Neural progenitor cell (in vitro differentiated cells): Measurements from ENCODE around the gene AK2. TPM values are rescaled to one million over a fixed set of nuclear protein-coding genes. Genes with fewer than 3 reads are reported as not detected.
"Not testable (repeated sequence)": the region's sequence is repeated elsewhere in the genome, so short reads cannot be mapped to it uniquely, and the experiment has no call there.

Experiments used
- DNase-seq: peaks from one replicate; pipeline ENCODE4 v3.0.0-alpha.2; 2016; ENCODE audit warnings: low spot score
- H2AFZ ChIP-seq: fragments of 200-600 bp; sonication (generic); replicated peaks from 2 replicates; pipeline ENCODE4 v1.6.1; 2016; ENCODE audit warnings: antibody characterized with exemption
- H3F3A ChIP-seq: fragments of 200-600 bp; sonication (generic); 2 replicates; pipeline ENCODE4 v1.6.1; 2016; ENCODE audit warnings: antibody characterized with exemption, low read depth
- H3K27ac ChIP-seq: fragments of 200-600 bp; sonication (generic); 2 replicates; pipeline ENCODE4 v1.5.1; 2016; ENCODE audit warnings: mild to moderate bottlenecking
- H3K27me3 ChIP-seq: fragments of 200-600 bp; sonication (generic); 2 replicates; pipeline ENCODE4 v1.6.1; 2016; ENCODE audit warnings: mild to moderate bottlenecking, moderate library complexity
- H3K36me3 ChIP-seq: fragments of 200-600 bp; sonication (generic); 2 replicates; pipeline ENCODE4 v1.5.1; 2016
- H3K4me1 ChIP-seq: fragments of 200-600 bp; sonication (generic); 2 replicates; pipeline ENCODE4 v1.6.1; 2016; ENCODE audit warnings: mixed run types
- H3K4me2 ChIP-seq: fragments of 200-600 bp; sonication (generic); 2 replicates; pipeline ENCODE4 v1.6.1; 2016
- H3K4me3 ChIP-seq: fragments of 200-600 bp; sonication (generic); 2 replicates; pipeline ENCODE4 v1.5.1; 2016
- H3K79me2 ChIP-seq: fragments of 200-600 bp; sonication (generic); 2 replicates; pipeline ENCODE4 v1.6.1; 2016; ENCODE audit warnings: low read depth
- H3K9ac ChIP-seq: fragments of 200-600 bp; sonication (generic); 2 replicates; pipeline ENCODE4 v1.6.1; 2016
- H3K9me3 ChIP-seq: fragments of 200-600 bp; sonication (generic); 2 replicates; pipeline ENCODE4 v1.5.1; 2016; ENCODE audit warnings: low read depth
- H4K20me1 ChIP-seq: fragments of 200-600 bp; sonication (generic); 2 replicates; pipeline ENCODE4 v1.6.1; 2016; ENCODE audit warnings: low read depth
- H3K27ac Mint-ChIP-seq: 3 replicates; pipeline ENCODE4 v1.8.0; 2021; ENCODE audit warnings: mixed read lengths
- H3K27me3 Mint-ChIP-seq: 2 replicates; pipeline ENCODE4 v1.8.0; 2022; ENCODE audit warnings: low read depth, mild to moderate bottlenecking, inconsistent platforms, moderate library complexity, mixed read lengths; ENCODE audit not compliant: insufficient read depth
- H3K36me3 Mint-ChIP-seq: 3 replicates; pipeline ENCODE4 v1.8.0; 2021; ENCODE audit warnings: mixed read lengths
- H3K4me1 Mint-ChIP-seq: 3 replicates; pipeline ENCODE4 v1.8.0; 2021; ENCODE audit warnings: mixed read lengths
- H3K4me3 Mint-ChIP-seq: 3 replicates; pipeline ENCODE4 v1.8.0; 2021; ENCODE audit warnings: mild to moderate bottlenecking, moderate library complexity, mixed read lengths
- H3K9me3 Mint-ChIP-seq: 3 replicates; pipeline ENCODE4 v1.8.0; 2020; ENCODE audit warnings: mixed read lengths
- CTCF ChIP-seq: fragments of 200-600 bp; sonication (generic); IDR thresholded peaks from 2 replicates; pipeline ENCODE4 v1.5.1; 2017; ENCODE audit warnings: antibody characterized with exemption, mild to moderate bottlenecking
- EZH2 ChIP-seq: fragments of 200-600 bp; sonication (generic); IDR thresholded peaks from 2 replicates; pipeline ENCODE4 v1.6.1; 2017; ENCODE audit warnings: antibody characterized with exemption, mild to moderate bottlenecking, moderate library complexity
- EZH2phosphoT487 ChIP-seq: fragments of 200-600 bp; sonication (generic); IDR thresholded peaks from 2 replicates; pipeline ENCODE4 v1.6.1; 2017; ENCODE audit warnings: antibody characterized with exemption
- total RNA-seq: library from RNA; depleted of rRNA; stranded (reverse); fragments of >200 nt; gene quantifications from 2 replicates; pipeline ENCODE4 v1.2.3, GENCODE V29; 2015; ENCODE audit warnings: low replicate concordance

Gene AK2
- total RNA-seq, 1 donor from 2014 or later = 128 TPM

GRCh38 chr1:33025761-33026160 is 10.9 kb downstream of the AK2 start:
- no peak overlapping the region for H3K4me3 ChIP-seq
- H3K4me1 ChIP-seq = no peaks in the 10 kb centered on the region
- no peak overlapping the region for H2AFZ ChIP-seq
- Mint-ChIP-seq H3K27me3 (no peaks in the 10 kb centered on the region), H3K27ac (peak overlapping the region; percentile 81), H3K36me3 (peaks cover 31% of the 10 kb centered on the region), H3K4me3 (no peak overlapping the region), H3K4me1 (peaks cover 23% of the 10 kb centered on the region), H3K9me3 (no peaks in the 10 kb centered on the region)
- peaks cover 35% of the 10 kb centered on the region for H4K20me1 ChIP-seq
- no peaks in the 10 kb centered on the region for H3K27me3 ChIP-seq
- H3F3A ChIP-seq = no peaks in the 10 kb centered on the region
- H3K9me3 ChIP-seq = no peaks in the 10 kb centered on the region
- no peak for TF ChIP-seq EZH2
- TF ChIP-seq CTCF = no peak
- TF ChIP-seq EZH2phosphoT487 = no peak
- peaks cover 45% of the 10 kb centered on the region for H3K79me2 ChIP-seq
- no peak overlapping the region for H3K27ac ChIP-seq
- no peaks in the 10 kb centered on the region for H3K36me3 ChIP-seq
- H3K4me2 ChIP-seq = no peak overlapping the region
- no peak overlapping the region for H3K9ac ChIP-seq
- no peak for DNase-seq

- Histone ChIP-seq H3K4me1 (no peaks in the 10 kb centered on the region), H3K4me3 (no peak overlapping the region), H3F3A (no peaks in the 10 kb centered on the region), H3K79me2 (peaks cover 39% of the 10 kb centered on the region), H3K4me2 (no peak overlapping the region), H3K36me3 (no peaks in the 10 kb centered on the region), H3K27ac (no peak overlapping the region), H3K27me3 (no peaks in the 10 kb centered on the region), H2AFZ (no peak overlapping the region), H4K20me1 (peaks cover 30% of the 10 kb centered on the region), H3K9me3 (no peaks in the 10 kb centered on the region), H3K9ac (no peak overlapping the region)
- H3K27me3 Mint-ChIP-seq = no peaks in the 10 kb centered on the region
- H3K4me3 Mint-ChIP-seq = no peak overlapping the region
- TF ChIP-seq CTCF = no peak
- TF ChIP-seq EZH2 = no peak
- no peak for TF ChIP-seq EZH2phosphoT487
- H3K9me3 Mint-ChIP-seq = no peaks in the 10 kb centered on the region
- peaks cover 23% of the 10 kb centered on the region for H3K4me1 Mint-ChIP-seq
- H3K36me3 Mint-ChIP-seq = peaks cover 31% of the 10 kb centered on the region
- H3K27ac Mint-ChIP-seq = no peak overlapping the region
- no peak for DNase-seq
Observed at GRCh38 chr1:33025180-33025569, 11.5 kb downstream of the AK2 start.

- Mint-ChIP-seq H3K36me3 (peaks cover 32% of the 10 kb centered on the region), H3K4me1 (peaks cover 23% of the 10 kb centered on the region)
- not testable (repeated sequence) for H3K27ac ChIP-seq, H3K9me3 Mint-ChIP-seq, H3K4me2 ChIP-seq, H3K27me3 ChIP-seq, H2AFZ ChIP-seq, H3K27me3 Mint-ChIP-seq, H3K4me3 ChIP-seq, H3K27ac Mint-ChIP-seq, H3K36me3 ChIP-seq, H3K4me1 ChIP-seq, DNase-seq, H3K9me3 ChIP-seq, H3F3A ChIP-seq, H3K9ac ChIP-seq, H3K4me3 Mint-ChIP-seq
- Histone ChIP-seq H4K20me1 (peaks cover 25% of the 10 kb centered on the region), H3K79me2 (peaks cover 33% of the 10 kb centered on the region)
Observed at GRCh38 chr1:33024430-33025179, 12.1 kb downstream of the AK2 start.

DNA sequence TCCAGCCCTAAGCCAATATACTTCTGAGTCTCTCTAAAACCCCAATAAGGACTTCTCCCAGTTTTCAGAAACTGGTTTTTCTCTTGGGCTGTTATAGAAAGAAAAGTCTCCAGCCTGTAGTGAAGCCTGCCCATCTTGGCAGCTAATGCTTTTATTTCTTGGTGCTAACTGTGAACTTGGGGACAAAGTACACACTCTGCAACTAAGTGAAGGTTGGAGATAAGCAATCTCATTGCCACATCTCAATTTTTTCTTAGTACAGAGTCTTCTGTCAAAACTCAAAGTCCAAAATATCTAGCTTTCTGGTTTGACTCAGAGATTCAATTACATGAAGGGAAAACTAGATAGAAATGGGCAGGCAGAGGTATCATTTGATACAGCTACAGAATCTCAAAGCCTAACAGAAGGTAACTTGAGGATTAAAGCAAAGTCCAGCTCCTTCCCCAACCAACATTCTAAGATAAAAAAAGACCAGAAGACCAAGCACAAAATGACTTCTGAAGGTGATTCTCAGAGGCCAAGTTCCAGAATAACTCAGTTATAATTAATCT is 14.0 kb downstream of the AK2 start:
- Histone ChIP-seq H3K4me3 (no peak overlapping the region), H3F3A (no peaks in the 10 kb centered on the region), H3K36me3 (no peaks in the 10 kb centered on the region), H3K79me2 (peaks cover 16% of the 10 kb centered on the region), H4K20me1 (peaks cover 11% of the 10 kb centered on the region), H3K27ac (no peak overlapping the region), H3K27me3 (no peaks in the 10 kb centered on the region), H3K9ac (no peak overlapping the region), H3K9me3 (no peaks in the 10 kb centered on the region), H3K4me1 (no peaks in the 10 kb centered on the region), H3K4me2 (no peak overlapping the region), H2AFZ (no peak overlapping the region)
- DNase-seq = no peak
- H3K36me3 Mint-ChIP-seq = peaks cover 28% of the 10 kb centered on the region
- H3K27me3 Mint-ChIP-seq = no peaks in the 10 kb centered on the region
- H3K9me3 Mint-ChIP-seq = no peaks in the 10 kb centered on the region
- H3K4me3 Mint-ChIP-seq = no peak overlapping the region
- no peak overlapping the region for H3K27ac Mint-ChIP-seq
- TF ChIP-seq CTCF (no peak), EZH2phosphoT487 (no peak), EZH2 (no peak)
- peaks cover 13% of the 10 kb centered on the region for H3K4me1 Mint-ChIP-seq
